Loucy (cell line): Measurements from ENCODE around the gene MTSS2.

ENCODE experiments used
- H2AFZ ChIP-seq: fragments of 200-600 bp; sonication (generic); 2 replicates; pipeline ENCODE4 v1.6.0; 2016; ENCODE audit warnings: antibody characterized with exemption, mild to moderate bottlenecking, low read length, moderate library complexity
- H3F3A ChIP-seq: fragments of 200-600 bp; 2 replicates; pipeline ENCODE4 v1.6.0; 2016; ENCODE audit warnings: antibody characterized with exemption, low read depth, mild to moderate bottlenecking
- H3K27me3 ChIP-seq: fragments of 200-600 bp; sonication (generic); 2 replicates; pipeline ENCODE4 v1.6.1; 2014; ENCODE audit warnings: low read length, mild to moderate bottlenecking; ENCODE audit not compliant: insufficient read depth, poor library complexity, severe bottlenecking
- H3K36me3 ChIP-seq: fragments of 200-600 bp; sonication (generic); 2 replicates; pipeline ENCODE4 v1.6.1; 2016; ENCODE audit warnings: low read length; ENCODE audit not compliant: insufficient read depth
- H3K4me1 ChIP-seq: fragments of 200-600 bp; sonication (generic); 2 replicates; pipeline ENCODE4 v1.5.1; 2014; ENCODE audit warnings: low read length, mild to moderate bottlenecking; ENCODE audit not compliant: insufficient read depth, poor library complexity, severe bottlenecking
- H3K4me2 ChIP-seq: fragments of 200-600 bp; sonication (generic); 2 replicates; pipeline ENCODE4 v1.6.0; 2014; ENCODE audit warnings: antibody characterized with exemption, low read length, low read depth, mild to moderate bottlenecking; ENCODE audit not compliant: poor library complexity, severe bottlenecking
- H3K4me3 ChIP-seq: fragments of 200-600 bp; sonication (generic); 2 replicates; pipeline ENCODE4 v1.5.1; 2014; ENCODE audit warnings: low read length, mild to moderate bottlenecking, mixed read lengths; ENCODE audit not compliant: poor library complexity, severe bottlenecking
- H3K79me2 ChIP-seq: fragments of 200-600 bp; sonication (generic); 2 replicates; pipeline ENCODE4 v1.6.1; 2014; ENCODE audit warnings: low read length; ENCODE audit not compliant: insufficient read depth
- H3K9ac ChIP-seq: fragments of 200-600 bp; sonication (generic); 2 replicates; pipeline ENCODE4 v1.6.0; 2014; ENCODE audit warnings: mild to moderate bottlenecking, low read depth, low read length, moderate library complexity; ENCODE audit not compliant: poor library complexity, severe bottlenecking
- H3K9me2 ChIP-seq: fragments of 200-600 bp; sonication (generic); replicated peaks from 2 replicates; pipeline ENCODE4 v1.6.1; 2016; ENCODE audit warnings: low read depth, low read length, mixed read lengths
- H3K9me3 ChIP-seq: fragments of 200-600 bp; sonication (generic); 2 replicates; pipeline ENCODE4 v1.6.1; 2014; ENCODE audit warnings: mild to moderate bottlenecking, antibody characterized with exemption, low read length, low read depth; ENCODE audit not compliant: insufficient read depth
- H4K20me1 ChIP-seq: fragments of 200-600 bp; sonication (generic); 2 replicates; pipeline ENCODE4 v1.6.0; 2014; ENCODE audit warnings: antibody characterized with exemption, low read length, mild to moderate bottlenecking; ENCODE audit not compliant: insufficient read depth, poor library complexity, severe bottlenecking
- EZH2phosphoT487 ChIP-seq: fragments of 200-600 bp; IDR thresholded peaks from 2 replicates; pipeline ENCODE4 v1.6.1; 2018; ENCODE audit warnings: antibody characterized with exemption, mild to moderate bottlenecking, moderate library complexity, borderline replicate concordance
- TF ChIP-seq, protein P1 (sequence below): fragments of 200-600 bp; sonication (generic); conservative IDR thresholded peaks from 2 replicates; pipeline ENCODE4 v1.5.1; 2014; ENCODE audit warnings: mild to moderate bottlenecking, antibody characterized with exemption, low read length

The MTSS2 gene

DNA sequence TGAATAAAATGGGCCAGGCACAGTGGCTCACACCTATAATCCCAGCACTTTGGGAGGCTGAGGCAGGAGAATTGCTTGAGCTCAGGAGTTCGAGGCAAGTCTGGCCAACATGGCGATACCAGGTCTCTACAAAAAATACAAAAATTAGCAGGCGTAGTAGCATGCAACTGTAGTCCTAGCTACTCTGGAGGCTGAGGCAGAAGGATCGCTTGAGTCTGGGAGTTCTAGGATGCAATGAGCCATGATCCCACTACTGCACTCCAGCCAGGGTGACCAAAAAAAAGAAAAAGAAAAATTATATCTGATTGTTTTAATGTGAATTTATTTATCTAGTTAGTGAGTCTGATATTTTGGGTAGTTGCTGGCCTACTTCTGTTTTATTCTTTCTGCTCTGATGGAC lies 32.4 kb downstream of the MTSS2 start:
- H3K4me2 ChIP-seq, result no peak overlapping the region
- no peaks in the 10 kb centered on the region for H3K9me2 ChIP-seq
- H3K27me3 ChIP-seq, result no peaks in the 10 kb centered on the region
- H3K36me3 ChIP-seq, result no peaks in the 10 kb centered on the region
- H3K9me3 ChIP-seq, result no peaks in the 10 kb centered on the region
- no peaks in the 10 kb centered on the region for H4K20me1 ChIP-seq
- H3K4me1 ChIP-seq, result no peaks in the 10 kb centered on the region
- peak overlapping the region; percentile 13; the same call in 1 of the 2 replicates for H2AFZ ChIP-seq
- no peak overlapping the region for H3K9ac ChIP-seq
- H3F3A ChIP-seq, result no peaks in the 10 kb centered on the region
- H3K79me2 ChIP-seq, result no peaks in the 10 kb centered on the region
- TF ChIP-seq, protein P1, sequence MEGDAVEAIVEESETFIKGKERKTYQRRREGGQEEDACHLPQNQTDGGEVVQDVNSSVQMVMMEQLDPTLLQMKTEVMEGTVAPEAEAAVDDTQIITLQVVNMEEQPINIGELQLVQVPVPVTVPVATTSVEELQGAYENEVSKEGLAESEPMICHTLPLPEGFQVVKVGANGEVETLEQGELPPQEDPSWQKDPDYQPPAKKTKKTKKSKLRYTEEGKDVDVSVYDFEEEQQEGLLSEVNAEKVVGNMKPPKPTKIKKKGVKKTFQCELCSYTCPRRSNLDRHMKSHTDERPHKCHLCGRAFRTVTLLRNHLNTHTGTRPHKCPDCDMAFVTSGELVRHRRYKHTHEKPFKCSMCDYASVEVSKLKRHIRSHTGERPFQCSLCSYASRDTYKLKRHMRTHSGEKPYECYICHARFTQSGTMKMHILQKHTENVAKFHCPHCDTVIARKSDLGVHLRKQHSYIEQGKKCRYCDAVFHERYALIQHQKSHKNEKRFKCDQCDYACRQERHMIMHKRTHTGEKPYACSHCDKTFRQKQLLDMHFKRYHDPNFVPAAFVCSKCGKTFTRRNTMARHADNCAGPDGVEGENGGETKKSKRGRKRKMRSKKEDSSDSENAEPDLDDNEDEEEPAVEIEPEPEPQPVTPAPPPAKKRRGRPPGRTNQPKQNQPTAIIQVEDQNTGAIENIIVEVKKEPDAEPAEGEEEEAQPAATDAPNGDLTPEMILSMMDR, result no peak
- no peak for TF ChIP-seq EZH2phosphoT487
- H3K4me3 ChIP-seq, result no peak overlapping the region

DNA sequence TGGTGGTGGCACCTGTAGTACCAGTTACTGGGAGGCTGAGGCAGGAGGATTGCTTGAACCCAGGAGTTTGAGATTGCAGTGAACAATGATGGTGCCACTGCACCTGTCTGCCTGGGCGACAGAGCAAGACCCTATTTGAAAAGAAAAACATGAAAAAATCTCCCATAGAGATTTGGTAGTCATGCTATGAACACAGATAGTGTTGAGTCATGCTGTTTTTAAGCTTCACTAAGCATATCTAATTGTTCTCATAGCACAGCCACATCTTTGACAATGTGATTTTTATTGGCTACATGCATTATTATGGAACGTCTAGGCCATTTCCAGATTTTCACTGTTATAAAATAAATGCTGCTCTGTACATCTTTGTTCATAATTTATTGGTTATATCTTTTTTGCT lies 33.5 kb downstream of the MTSS2 start:
- no peak overlapping the region for H3K4me3 ChIP-seq

DNA sequence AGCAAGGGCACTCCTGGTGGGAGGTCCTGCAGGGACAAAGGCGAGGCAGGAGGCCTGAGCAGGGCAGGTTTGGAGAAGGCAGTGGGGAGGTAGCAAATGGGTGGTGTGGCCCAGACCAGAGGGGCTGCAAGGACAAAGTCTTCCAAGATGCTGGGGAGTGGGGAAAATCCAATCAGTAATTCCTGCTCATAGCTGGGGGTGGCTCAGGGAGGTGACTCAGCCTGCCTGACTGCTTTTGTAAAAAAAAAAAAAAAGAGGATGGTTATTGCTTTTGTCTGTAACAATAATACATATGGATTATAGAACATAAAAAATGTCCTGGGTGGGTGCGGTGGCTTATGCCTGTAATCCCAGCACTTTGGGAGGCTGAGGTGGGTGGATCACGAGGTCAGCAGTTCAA lies 34.3 kb downstream of the MTSS2 start:
- Histone ChIP-seq H3K9ac (no peak overlapping the region), H3F3A (no peaks in the 10 kb centered on the region), H3K4me3 (no peak overlapping the region), H3K4me2 (no peak overlapping the region), H3K27me3 (no peaks in the 10 kb centered on the region), H3K9me3 (no peaks in the 10 kb centered on the region), H4K20me1 (no peaks in the 10 kb centered on the region), H3K79me2 (no peaks in the 10 kb centered on the region), H2AFZ (no peak overlapping the region), H3K36me3 (no peaks in the 10 kb centered on the region), H3K4me1 (no peaks in the 10 kb centered on the region), H3K9me2 (no peaks in the 10 kb centered on the region)
- TF ChIP-seq, protein P1, result no peak
- TF ChIP-seq EZH2phosphoT487, result no peak

More for the DNA sequence above, 33.5 kb downstream of the MTSS2 start:
- Histone ChIP-seq H3K4me1 (no peaks in the 10 kb centered on the region), H3K9me3 (no peaks in the 10 kb centered on the region), H3K79me2 (no peaks in the 10 kb centered on the region), H3K4me2 (no peak overlapping the region), H3K9ac (no peak overlapping the region), H3F3A (no peaks in the 10 kb centered on the region), H3K36me3 (no peaks in the 10 kb centered on the region), H2AFZ (no peak overlapping the region), H3K9me2 (no peaks in the 10 kb centered on the region), H4K20me1 (no peaks in the 10 kb centered on the region), H3K27me3 (no peaks in the 10 kb centered on the region)
- no peak for TF ChIP-seq EZH2phosphoT487

DNA sequence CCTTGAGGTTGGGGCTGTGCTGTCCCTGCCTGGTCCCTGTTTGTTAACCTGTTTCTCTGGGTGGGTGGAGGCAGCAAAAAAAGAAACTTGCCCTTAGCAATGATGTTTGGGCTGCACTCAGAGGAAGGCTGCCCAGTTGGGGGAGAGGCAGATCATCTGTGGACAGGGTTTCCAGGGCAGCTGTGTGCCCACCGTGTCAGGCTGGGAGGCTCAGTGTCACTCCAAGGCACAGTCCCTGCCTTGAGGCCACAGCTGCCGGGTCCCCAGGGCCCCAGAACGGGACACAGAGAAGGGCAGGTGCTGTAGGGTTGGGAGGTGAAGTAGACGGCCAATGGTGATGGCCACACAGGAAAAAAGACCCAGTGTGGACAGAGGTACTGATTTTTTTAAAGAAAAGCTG lies 35.6 kb downstream of the MTSS2 start:
- H3K36me3 ChIP-seq, result no peaks in the 10 kb centered on the region
- no peak overlapping the region for H2AFZ ChIP-seq
- H3K9me2 ChIP-seq, result no peaks in the 10 kb centered on the region
- no peak overlapping the region for H3K4me3 ChIP-seq
- no peaks in the 10 kb centered on the region for H3K27me3 ChIP-seq
- no peaks in the 10 kb centered on the region for H3K4me1 ChIP-seq
- no peaks in the 10 kb centered on the region for H3F3A ChIP-seq
- no peak for TF ChIP-seq EZH2phosphoT487
- TF ChIP-seq, protein P1, result no peak
- no peak overlapping the region for H3K4me2 ChIP-seq
- no peaks in the 10 kb centered on the region for H3K9me3 ChIP-seq
- H4K20me1 ChIP-seq, result no peaks in the 10 kb centered on the region
- H3K79me2 ChIP-seq, result no peaks in the 10 kb centered on the region
- no peak overlapping the region for H3K9ac ChIP-seq
